Central memory CD4-positive, alpha-beta T cell (primary cell): ENCODE results near the gene SLC4A2.
A peak's percentile ranks its signal among the peaks of the same experiment; 100 is the strongest.
"Not testable (repeated sequence)": the region's sequence is repeated elsewhere in the genome, so short reads cannot be mapped to it uniquely, and the experiment has no call there.

ENCODE experiments used
- DNase-seq: peaks from one replicate; pipeline ENCODE4 v3.0.0; 2022

Gene SLC4A2

GRCh38 chr7:151026771-151027727, 32.3 kb upstream of the SLC4A2 start:
- not testable (repeated sequence) for DNase-seq

- DNase-seq = not testable (repeated sequence)
Observed at GRCh38 chr7:151027728-151028130, 31.7 kb upstream of the SLC4A2 start.

- DNase-seq = peak; percentile 99
Observed at GRCh38 chr7:151028131-151028947, 31.1 kb upstream of the SLC4A2 start, which contains the start of gene ABCB8. TSS of gene ABCB8 (plus strand) at chr7:151028450. CDS start at chr7:151028516, 66 bp downstream.

- DNase-seq = no peak
Observed at GRCh38 chr7:151028948-151029501, 30.4 kb upstream of the SLC4A2 start.

DNA sequence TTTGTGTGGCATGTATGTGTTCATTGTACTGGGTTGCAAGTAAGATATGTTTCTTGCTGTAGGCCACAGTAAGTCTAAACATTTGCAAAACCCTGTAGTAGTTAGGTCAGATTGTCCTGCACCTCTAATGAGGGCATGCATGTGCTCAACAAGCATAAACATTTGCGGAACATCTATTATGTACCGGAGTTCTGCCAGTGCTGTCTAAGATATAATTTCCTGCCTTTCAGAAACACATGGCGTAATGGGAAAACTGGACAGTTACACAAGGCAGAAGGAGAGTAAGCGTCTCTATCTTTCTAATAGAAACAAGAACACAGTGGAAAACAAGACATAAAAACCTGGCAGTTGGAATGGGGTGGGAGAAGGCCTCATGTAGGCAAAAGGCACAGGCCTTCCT, 28.4 kb upstream of the SLC4A2 start:
- DNase-seq = no peak

DNA sequence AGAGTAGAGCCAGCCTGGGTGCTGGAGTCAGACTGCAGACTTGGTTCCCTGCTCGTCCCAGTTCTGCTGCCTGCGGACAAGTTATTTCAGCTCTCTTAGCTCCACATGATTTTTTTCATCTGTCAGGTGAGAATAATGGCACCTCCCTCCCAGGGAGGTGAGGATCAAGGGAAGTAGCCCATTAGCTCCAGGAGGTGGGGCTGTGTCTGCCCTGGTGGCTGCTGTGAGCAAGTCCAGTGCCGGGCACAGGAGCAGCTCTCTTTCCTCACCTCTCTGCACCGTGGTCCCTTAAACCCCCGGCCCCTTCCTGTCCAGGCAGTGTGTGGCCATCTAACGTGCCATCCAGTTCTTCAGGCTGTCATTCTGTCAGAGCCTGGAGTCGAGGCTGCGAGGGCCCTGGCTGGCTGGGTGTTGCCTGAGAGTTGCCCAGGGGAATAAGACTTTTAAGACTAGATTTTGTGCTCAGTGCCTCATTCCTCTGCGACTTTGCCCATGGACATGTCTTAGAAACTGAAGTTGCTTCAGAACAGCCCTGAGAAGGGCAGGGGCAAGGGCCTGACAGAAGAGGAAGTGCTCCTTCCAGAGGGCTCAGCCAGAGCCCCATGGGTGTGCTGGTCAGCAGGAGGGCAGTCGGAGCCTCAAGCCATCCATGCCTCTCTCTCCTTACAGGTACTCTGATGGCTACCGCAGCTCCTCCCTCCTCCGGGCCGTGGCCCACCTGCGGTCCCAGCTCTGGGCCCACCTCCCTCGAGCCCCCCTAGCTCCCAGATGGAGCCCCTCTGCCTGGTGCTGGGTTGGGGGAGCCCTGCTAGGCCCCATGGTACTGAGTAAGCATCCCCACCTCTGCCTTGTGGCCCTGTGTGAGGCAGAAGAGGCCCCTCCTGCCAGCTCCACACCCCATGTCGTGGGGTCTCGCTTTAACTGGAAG, 26.2 kb upstream of the SLC4A2 start:
- no peak for DNase-seq

GRCh38 chr7:151033864-151034249, 25.5 kb upstream of the SLC4A2 start:
- no peak for DNase-seq

DNA sequence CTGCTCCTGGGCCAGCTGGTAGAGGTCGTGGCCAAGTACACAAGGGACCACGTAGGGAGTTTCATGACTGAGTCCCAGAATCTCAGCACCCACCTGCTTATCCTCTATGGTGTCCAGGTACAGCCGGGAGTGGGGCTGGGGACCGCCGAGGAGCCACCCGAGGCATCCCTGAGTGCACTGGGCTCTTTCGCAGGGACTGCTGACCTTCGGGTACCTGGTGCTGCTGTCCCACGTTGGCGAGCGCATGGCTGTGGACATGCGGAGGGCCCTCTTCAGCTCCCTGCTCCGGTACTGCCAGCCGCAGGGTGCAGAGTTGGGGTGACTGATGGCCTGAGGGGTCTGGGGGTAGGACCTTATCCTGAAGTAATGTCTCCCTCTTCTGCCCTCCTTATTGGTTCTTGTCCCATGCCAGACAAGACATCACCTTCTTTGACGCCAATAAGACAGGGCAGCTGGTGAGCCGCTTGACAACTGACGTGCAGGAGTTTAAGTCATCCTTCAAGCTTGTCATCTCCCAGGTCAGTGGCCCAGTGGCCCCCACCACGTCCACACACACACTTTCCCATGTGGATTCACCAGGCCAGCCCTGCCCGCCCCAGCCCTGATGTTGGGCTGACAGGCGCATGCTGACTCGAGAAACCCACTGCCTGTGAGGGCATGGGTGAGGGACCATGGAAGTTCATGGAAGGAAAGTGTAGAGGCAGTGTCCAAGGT, 24.9 kb upstream of the SLC4A2 start:
- DNase-seq = no peak

DNA sequence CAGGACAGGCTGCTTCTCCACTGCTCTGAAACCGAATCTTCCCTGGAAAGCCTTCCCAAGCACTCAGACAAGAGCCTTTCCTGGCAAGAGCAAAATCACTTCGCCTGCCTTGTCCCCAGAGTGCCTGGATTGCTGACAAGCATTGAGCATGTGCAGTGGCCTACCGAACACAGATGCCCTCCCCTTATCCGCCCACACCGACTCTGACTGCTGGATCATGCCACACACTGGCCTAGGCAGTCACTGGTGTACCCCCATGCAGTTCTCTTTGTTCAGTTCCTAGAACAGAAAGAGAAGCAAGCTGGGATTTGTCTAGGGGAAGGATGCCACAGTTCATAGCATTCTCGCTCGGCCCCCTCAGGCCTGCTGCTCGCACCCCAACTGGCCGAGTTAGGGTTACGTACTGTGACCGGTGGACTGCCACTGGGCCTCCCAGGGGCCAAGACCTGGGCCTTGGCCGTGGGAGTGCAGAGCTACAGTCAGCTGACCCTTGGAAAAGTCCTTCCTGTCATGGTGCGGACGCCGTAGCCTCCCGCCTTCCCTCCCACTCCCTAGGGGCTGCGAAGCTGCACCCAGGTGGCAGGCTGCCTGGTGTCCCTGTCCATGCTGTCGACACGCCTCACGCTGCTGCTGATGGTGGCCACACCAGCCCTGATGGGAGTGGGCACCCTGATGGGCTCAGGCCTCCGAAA, 24.2 kb upstream of the SLC4A2 start:
- DNase-seq = no peak

- no peak for DNase-seq
Observed at GRCh38 chr7:151035902-151036301, 23.5 kb upstream of the SLC4A2 start.

- DNase-seq = no peak
Observed at GRCh38 chr7:151038951-151039849, 20.2 kb upstream of the SLC4A2 start.

GRCh38 chr7:151039850-151040548, 19.4 kb upstream of the SLC4A2 start:
- DNase-seq = no peak

DNA sequence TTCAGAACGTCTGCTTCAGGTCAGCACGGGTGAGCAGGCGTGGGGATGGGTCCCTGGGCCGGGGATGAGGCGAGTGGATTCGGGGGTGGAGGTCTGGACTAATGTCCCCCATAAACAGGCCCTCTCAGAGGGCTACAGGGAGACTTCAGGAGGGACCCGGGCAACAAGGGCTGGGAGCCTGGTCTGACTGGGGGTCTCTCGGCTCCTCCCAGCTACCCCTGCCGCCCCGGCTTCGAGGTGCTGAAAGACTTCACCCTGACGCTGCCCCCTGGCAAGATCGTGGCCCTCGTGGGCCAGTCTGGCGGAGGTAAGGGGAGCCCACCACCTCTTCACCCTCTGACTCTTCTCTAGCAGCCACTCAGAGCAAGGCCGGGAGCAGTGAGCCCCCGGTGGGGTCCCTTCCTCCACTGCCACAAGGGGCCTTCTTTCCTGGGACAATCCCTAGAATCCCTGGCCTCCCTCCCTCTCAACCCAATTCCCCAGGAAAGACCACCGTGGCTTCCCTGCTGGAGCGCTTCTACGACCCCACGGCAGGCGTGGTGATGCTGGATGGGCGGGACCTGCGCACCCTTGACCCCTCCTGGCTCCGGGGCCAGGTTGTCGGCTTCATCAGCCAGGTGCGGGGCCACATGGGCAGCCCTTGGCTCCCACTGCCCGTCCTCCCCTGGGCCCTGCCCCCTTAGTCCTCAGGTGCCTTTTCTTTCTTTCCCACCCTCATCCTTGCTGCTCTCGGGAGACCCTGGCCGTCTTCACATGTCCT, 18.6 kb upstream of the SLC4A2 start:
- DNase-seq = no peak

- not testable (repeated sequence) for DNase-seq
Observed at GRCh38 chr7:151043449-151043848, 15.9 kb upstream of the SLC4A2 start.

- DNase-seq = no peak
Observed at GRCh38 chr7:151043959-151044358, 15.4 kb upstream of the SLC4A2 start.

GRCh38 chr7:151045262-151045661, 14.1 kb upstream of the SLC4A2 start:
- DNase-seq = no peak

GRCh38 chr7:151045967-151046366, 13.4 kb upstream of the SLC4A2 start:
- no peak for DNase-seq
